H1 (cell line): ENCODE measurements around the gene APOA4. TPM values are rescaled to one million over a fixed set of nuclear protein-coding genes. Genes with fewer than 3 reads are reported as not detected.

Experiments used
- E2F6 ChIP-seq: IDR thresholded peaks from 2 replicates; pipeline ENCODE4 v1.6.1; 2012; ENCODE audit warnings: inconsistent platforms
- NRF1 ChIP-seq: IDR thresholded peaks from 2 replicates; pipeline ENCODE4 v1.6.1; 2011; ENCODE audit warnings: mild to moderate bottlenecking, low read depth, low read length, improper control_type of control experiment
- YY1 ChIP-seq: IDR thresholded peaks from 2 replicates; pipeline ENCODE4 v1.6.1; 2011; ENCODE audit warnings: low read depth, mild to moderate bottlenecking, low read length
- polyA plus RNA-seq, 7 experiments: library from polyadenylated mRNA; depleted of rRNA in 3 of 7; stranded (reverse) in 5 of 7; unstranded in 2 of 7; fragments of >200 nt in 5 of 7; fragments of 200-250 nt in 2 of 7; gene quantifications; 1 replicate in 5 of 7; 2 replicates in 1 of 7; 4 replicates in 1 of 7; pipeline versions ENCODE4 v1.2.1 to v1.2.3, GENCODE V29; 2011 to 2013; ENCODE audit warnings: missing spikeins in 2 of 7, mixed read lengths in 2 of 7
- total RNA-seq: library from RNA; stranded (reverse); fragmentation: NEBNext Ultra II Directional; extraction: Animal tissue kit (Norgen Biotek cat#: 25700); gene quantifications from 2 replicates; pipeline ENCODE4 v1.2.1, GENCODE V29; 2021

The APOA4 gene
- total and polyA plus RNA-seq, 2 of the 8 experiments (the other 6 are each of a cell fraction or from before 2014, with no cell fraction given), result not detected

- no peak for TF ChIP-seq E2F6
- no peak for TF ChIP-seq YY1
- TF ChIP-seq NRF1, result no peak
Measured at GRCh38 chr11:116771935-116772334, 51.2 kb downstream of the APOA4 start (continued).

Other genes starting within 250 kb of the APOA4 start
- gene BUD13, start 50.3 kb downstream of the APOA4 start, total RNA-seq, result 24.8 TPM in 2 replicates
- gene BUD13, start 50.3 kb downstream of the APOA4 start, polyA plus RNA-seq (2011; rRNA removed), result 22.0 and 27.2 TPM in 2 replicates
- 70.5 and 81.2 TPM in 2 replicates for gene ZPR1, start 35.3 kb downstream of the APOA4 start, total RNA-seq
- 36.6 and 36.7 TPM in 2 replicates for gene ZPR1, start 35.3 kb downstream of the APOA4 start, polyA plus RNA-seq (2011; rRNA removed)
- gene APOA5, start 31.4 kb downstream of the APOA4 start, total RNA-seq, result 0.15 and 0.21 TPM in 2 replicates
- gene APOA5, start 31.4 kb downstream of the APOA4 start, polyA plus RNA-seq (2011; rRNA removed), result 0.08 and 0.09 TPM in 2 replicates
- not detected in 2 replicates for gene APOC3, start 6.6 kb upstream of the APOA4 start, total RNA-seq
- not detected in 2 replicates for gene APOC3, start 6.6 kb upstream of the APOA4 start, polyA plus RNA-seq (2011; rRNA removed)
- 0.48 TPM in 1 of 2 replicates, not detected in the other for gene APOA1, start 14.3 kb upstream of the APOA4 start, total RNA-seq
- gene APOA1, start 14.3 kb upstream of the APOA4 start, polyA plus RNA-seq (2011; rRNA removed), result 0.47 and 0.80 TPM in 2 replicates